ENCODE measurements around the gene UBQLN1.

DNA sequence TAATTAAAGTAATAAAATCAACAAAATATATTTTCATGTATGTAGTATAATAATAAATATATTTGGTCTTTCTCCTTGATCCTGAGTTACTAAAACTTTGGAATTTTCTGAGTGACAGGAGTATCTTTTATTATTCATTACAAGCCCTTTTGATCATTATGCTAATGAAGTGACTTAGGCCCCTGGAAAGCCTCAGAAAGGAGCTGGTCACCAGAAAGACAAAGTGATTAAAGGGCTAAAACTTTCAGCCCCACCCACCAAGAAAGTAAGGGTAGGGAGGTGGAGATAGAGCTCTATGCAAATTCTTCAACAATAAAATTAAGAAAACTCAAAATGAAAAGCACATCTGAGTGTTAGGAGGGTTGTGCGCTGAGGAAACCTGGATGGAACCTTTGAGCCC, 27.5 kb downstream of the UBQLN1 start:
- TF ChIP-seq, protein P1, sequence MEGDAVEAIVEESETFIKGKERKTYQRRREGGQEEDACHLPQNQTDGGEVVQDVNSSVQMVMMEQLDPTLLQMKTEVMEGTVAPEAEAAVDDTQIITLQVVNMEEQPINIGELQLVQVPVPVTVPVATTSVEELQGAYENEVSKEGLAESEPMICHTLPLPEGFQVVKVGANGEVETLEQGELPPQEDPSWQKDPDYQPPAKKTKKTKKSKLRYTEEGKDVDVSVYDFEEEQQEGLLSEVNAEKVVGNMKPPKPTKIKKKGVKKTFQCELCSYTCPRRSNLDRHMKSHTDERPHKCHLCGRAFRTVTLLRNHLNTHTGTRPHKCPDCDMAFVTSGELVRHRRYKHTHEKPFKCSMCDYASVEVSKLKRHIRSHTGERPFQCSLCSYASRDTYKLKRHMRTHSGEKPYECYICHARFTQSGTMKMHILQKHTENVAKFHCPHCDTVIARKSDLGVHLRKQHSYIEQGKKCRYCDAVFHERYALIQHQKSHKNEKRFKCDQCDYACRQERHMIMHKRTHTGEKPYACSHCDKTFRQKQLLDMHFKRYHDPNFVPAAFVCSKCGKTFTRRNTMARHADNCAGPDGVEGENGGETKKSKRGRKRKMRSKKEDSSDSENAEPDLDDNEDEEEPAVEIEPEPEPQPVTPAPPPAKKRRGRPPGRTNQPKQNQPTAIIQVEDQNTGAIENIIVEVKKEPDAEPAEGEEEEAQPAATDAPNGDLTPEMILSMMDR (conservative IDR thresholded peaks at IDR 0.05 in 1 of 2, IDR thresholded peaks at IDR 0.05 in 1 of 2; ENCODE audit: extremely low read depth in 1 of 2, insufficient read depth in 1 of 2, low read depth in 1 of 2, low read length in 2 of 2), result no peak
- TF ChIP-seq EZH2 (IDR thresholded peaks at IDR 0.05; ENCODE audit: borderline replicate concordance, low read length), result no peak
